IMR-90 (cell line): Measurements from ENCODE around the gene ICAM4. TPM values are rescaled to one million over a fixed set of nuclear protein-coding genes. Genes with fewer than 3 reads are reported as not detected.
A peak's percentile ranks its signal among the peaks of the same experiment; 100 is the strongest.

Source experiments
- ATAC-seq: fragments of 200-7000 bp; cut with Tn5 transposase; 2 replicates; pipeline ENCODE4 v1.9.1; 2020; ENCODE audit warnings: low read depth, mild to moderate bottlenecking, moderate library complexity
- BruUV-seq: library from RNA; stranded (reverse); fragments of 400-500 nt; replicated peaks from 2 replicates; lab custom pipeline; 2021; lab: Mats Ljungman, UMichigan
- CTCF ChIA-PET: fragments of 300-600 bp; formaldehyde crosslinking; extraction: SDS; loops from one replicate; lab custom pipeline; 2021; ENCODE audit warnings: antibody characterized with exemption; lab: Yijun Ruan, JAX
- POLR2A ChIA-PET: fragments of 300-600 bp; sonication (Branson Sonifier 250); formaldehyde crosslinking; loops from one replicate; lab custom pipeline; 2022; ENCODE audit warnings: antibody characterized with exemption; ENCODE audit not compliant: unreplicated experiment; lab: Charles Lee
- DNase-seq: peaks from one replicate; pipeline ENCODE4 v3.0.0; 2013
- H2AFZ ChIP-seq: replicated peaks from 2 replicates; pipeline ENCODE3; 2013; ENCODE audit warnings: low read length, mild to moderate bottlenecking; ENCODE audit not compliant: poor library complexity
- H2AK5ac ChIP-seq: 2 replicates; pipeline ENCODE4 v1.6.1; 2013; ENCODE audit warnings: low read depth, low read length, inconsistent platforms
- H2AK9ac ChIP-seq: replicated peaks from 2 replicates; pipeline ENCODE3; 2013; ENCODE audit warnings: mild to moderate bottlenecking, low read depth, low read length, moderate library complexity; ENCODE audit not compliant: poor library complexity
- H2BK120ac ChIP-seq: 2 replicates; pipeline ENCODE4 v1.6.1; 2013; ENCODE audit warnings: low read depth, low read length, inconsistent platforms
- H2BK15ac ChIP-seq: 3 replicates; pipeline ENCODE4 v1.6.1; 2013; ENCODE audit warnings: low read depth, low read length, inconsistent platforms
- H2BK20ac ChIP-seq: 2 replicates; pipeline ENCODE4 v1.6.1; 2013; ENCODE audit warnings: low read depth, mild to moderate bottlenecking, inconsistent platforms, low read length, moderate library complexity
- H2BK5ac ChIP-seq: 2 replicates; pipeline ENCODE4 v1.6.1; 2013; ENCODE audit warnings: mild to moderate bottlenecking, low read depth, low read length, inconsistent platforms; ENCODE audit not compliant: poor library complexity, severe bottlenecking
- H3K14ac ChIP-seq: replicated peaks from 2 replicates; pipeline ENCODE4 v1.6.1; 2013; ENCODE audit warnings: low read depth, low read length, inconsistent platforms
- H3K18ac ChIP-seq: 2 replicates; pipeline ENCODE4 v1.6.1; 2013; ENCODE audit warnings: low read depth, low read length, control low read depth
- H3K23ac ChIP-seq: 2 replicates; pipeline ENCODE4 v1.6.1; 2013; ENCODE audit warnings: low read depth, low read length, inconsistent platforms
- H3K27ac ChIP-seq: 2 replicates; pipeline ENCODE4 v1.5.1; 2013; ENCODE audit warnings: mild to moderate bottlenecking, control low read depth, low read length; ENCODE audit not compliant: insufficient read depth
- H3K27me3 ChIP-seq: 2 replicates; pipeline ENCODE4 v1.6.1; 2013; ENCODE audit warnings: low read length; ENCODE audit not compliant: control insufficient read depth, insufficient read depth
- H3K36me3 ChIP-seq: 2 replicates; pipeline ENCODE4 v1.6.1; 2013; ENCODE audit warnings: low read length, mixed read lengths; ENCODE audit not compliant: control insufficient read depth, insufficient read depth
- H3K4ac ChIP-seq: 2 replicates; pipeline ENCODE4 v1.6.1; 2013; ENCODE audit warnings: low read depth, low read length, inconsistent platforms
- H3K4me1 ChIP-seq: 2 replicates; pipeline ENCODE4 v1.6.1; 2013; ENCODE audit warnings: low read length, mixed read lengths; ENCODE audit not compliant: control insufficient read depth, insufficient read depth
- H3K4me2 ChIP-seq: 2 replicates; pipeline ENCODE4 v1.6.1; 2013; ENCODE audit warnings: low read depth, mild to moderate bottlenecking, control low read depth, low read length, moderate library complexity
- H3K4me3 ChIP-seq: 2 replicates; pipeline ENCODE4 v1.5.1; 2013; ENCODE audit warnings: low read depth, mild to moderate bottlenecking, control low read depth, low read length, moderate library complexity; ENCODE audit not compliant: insufficient read depth
- H3K56ac ChIP-seq: 2 replicates; pipeline ENCODE4 v1.6.1; 2013; ENCODE audit warnings: low read length, inconsistent platforms; ENCODE audit not compliant: insufficient read depth; ENCODE audit errors: extremely low read depth
- H3K79me1 ChIP-seq, 2 experiments: 2 replicates each; pipeline ENCODE4 v1.6.1; 2013; ENCODE audit warnings: low read length in 2 of 2, inconsistent platforms in 1 of 2, low read depth in 1 of 2
- H3K9ac ChIP-seq: 2 replicates; pipeline ENCODE4 v1.6.1; 2013; ENCODE audit warnings: low read depth, low read length, control low read depth
- H3K9me1 ChIP-seq: 2 replicates; pipeline ENCODE4 v1.6.1; 2013; ENCODE audit warnings: low read length, inconsistent platforms; ENCODE audit not compliant: insufficient read depth
- H3K9me3 ChIP-seq: 2 replicates; pipeline ENCODE4 v1.6.1; 2013; ENCODE audit warnings: low read length; ENCODE audit not compliant: control insufficient read depth, insufficient read depth
- H4K20me1 ChIP-seq: 2 replicates; pipeline ENCODE4 v1.6.1; 2013; ENCODE audit warnings: low read length, inconsistent platforms; ENCODE audit not compliant: insufficient read depth
- H4K5ac ChIP-seq: 2 replicates; pipeline ENCODE4 v1.6.1; 2013; ENCODE audit warnings: mild to moderate bottlenecking, low read depth, low read length, control low read depth
- H4K8ac ChIP-seq, 2 experiments: 2 replicates each; pipeline ENCODE4 v1.6.1; 2013; ENCODE audit warnings: low read depth in 2 of 2, low read length in 2 of 2, control low read depth in 1 of 2, inconsistent platforms in 1 of 2
- H4K91ac ChIP-seq: 2 replicates; pipeline ENCODE4 v1.6.1; 2013; ENCODE audit warnings: low read depth, low read length, inconsistent platforms; ENCODE audit not compliant: insufficient read depth
- BHLHE40 ChIP-seq: fragments of 150-350 bp; IDR thresholded peaks from 2 replicates; pipeline ENCODE4 v1.6.1; 2016; ENCODE audit warnings: mild to moderate bottlenecking, low read depth, low read length
- CEBPB ChIP-seq: IDR thresholded peaks from 2 replicates; pipeline ENCODE4 v1.6.1; 2012; ENCODE audit warnings: low read depth, low read length, improper control_type of control experiment
- CTCF ChIP-seq: conservative IDR thresholded peaks from 2 replicates; pipeline ENCODE4 v1.5.1; 2012; ENCODE audit warnings: mild to moderate bottlenecking, low read depth, low read length, improper control_type of control experiment
- FOS ChIP-seq: fragments of 150-350 bp; IDR thresholded peaks from 2 replicates; pipeline ENCODE4 v1.6.1; 2016; ENCODE audit warnings: low read depth, low read length
- MXI1 ChIP-seq: IDR thresholded peaks from 2 replicates; pipeline ENCODE4 v1.6.1; 2012; ENCODE audit warnings: low read depth, mild to moderate bottlenecking, low read length, moderate library complexity, borderline replicate concordance
- POLR2A ChIP-seq: IDR thresholded peaks from 2 replicates; pipeline ENCODE4 v1.6.1; 2012; ENCODE audit warnings: mild to moderate bottlenecking, low read depth, low read length
- RAD21 ChIP-seq: IDR thresholded peaks from 2 replicates; pipeline ENCODE4 v1.6.1; 2012; ENCODE audit warnings: low read length, improper control_type of control experiment
- RCOR1 ChIP-seq: IDR thresholded peaks from 2 replicates; pipeline ENCODE4 v1.6.1; 2012; ENCODE audit warnings: mild to moderate bottlenecking, low read length, improper control_type of control experiment; ENCODE audit not compliant: insufficient replicate concordance
- RFX5 ChIP-seq: IDR thresholded peaks from 2 replicates; pipeline ENCODE4 v1.8.0; 2012; ENCODE audit warnings: low read depth, mild to moderate bottlenecking, low read length, moderate library complexity
- SMC3 ChIP-seq: fragments of 150-350 bp; IDR thresholded peaks from 2 replicates; pipeline ENCODE4 v1.6.1; 2016; ENCODE audit warnings: low read depth, mild to moderate bottlenecking, antibody characterized with exemption, low read length, moderate library complexity
- WGBS, 2 experiments: methylation state at CpG; one replicate each; pipeline versions ENCODE4 v1.1.5 to v1.1.7; 2013; ENCODE audit warnings: missing lambda C conversion rate in 2 of 2; ENCODE audit not compliant: insufficient read length in 1 of 2; ENCODE audit errors: extremely low coverage in 2 of 2; 5-methylcytosine and 5-hydroxymethylcytosine counted together
- dilution Hi-C: fragments of 300-500 bp; cut with HindIII; formaldehyde crosslinking; loops from one replicate; pipeline ENCODE4 v1.14.3; 2018; ENCODE audit warnings: low sequenced_read_pairs; ENCODE audit not compliant: unreplicated experiment
- in situ Hi-C: fragments of 300-500 bp; cut with MboI; formaldehyde crosslinking; loops from 3 replicates; pipeline ENCODE4 v1.14.3; 2019; ENCODE audit warnings: low sequenced_read_pairs, inconsistent platforms, mixed read lengths
- intact Hi-C: fragments of 100-400 bp; cut with micrococcal nuclease; formaldehyde crosslinking; loops from 2 replicates; pipeline ENCODE4 v1.10.0; 2022
- polyA plus RNA-seq, 3 experiments: library from polyadenylated mRNA; depleted of rRNA; stranded (reverse); fragments of >200 nt; gene quantifications; 2 replicates each; pipeline ENCODE4 v1.2.3, GENCODE V29; 2012; ENCODE audit warnings: low replicate concordance in 1 of 3
- total RNA-seq: library from RNA; depleted of rRNA; stranded (reverse); fragments of >200 nt; gene quantifications from 2 replicates; pipeline ENCODE4 v1.2.3, GENCODE V29; 2012

Gene ICAM4
- total and polyA plus RNA-seq, 2 of the 4 experiments (the other 2 are of a cell fraction) = 2.3 to 4.0 TPM

- ATAC-seq = peak; percentile 0; the same call in 1 of the 2 replicates
Measured at GRCh38 chr19:10333758-10334587, 47.2 kb downstream of the ICAM4 start.

More at GRCh38 chr19:10333758-10334587, 47.2 kb downstream of the ICAM4 start:
- Histone ChIP-seq H3K9me1 (no peaks in the 10 kb centered on the region; the same call in 1 of the 2 replicates), H2AFZ (peak overlapping the region; percentile 98), H3K4ac (peak overlapping the region; percentile 73), H2BK20ac (no peak overlapping the region), H3K18ac (no peak overlapping the region), H3K27ac (peak overlapping the region; percentile 70), H4K5ac (peak overlapping the region; percentile 66), H3K4me1 (peaks cover 5% of the 10 kb centered on the region; the same call in 1 of the 2 replicates), H2BK120ac (no peak overlapping the region), H2AK5ac (peak overlapping the region; percentile 84), H4K91ac (peak overlapping the region; percentile 77), H3K9me3 (no peaks in the 10 kb centered on the region), H3K23ac (peak overlapping the region; percentile 77), H3K36me3 (peaks cover 14% of the 10 kb centered on the region), H3K4me2 (peak overlapping the region; percentile 93), H2BK5ac (peak overlapping the region; percentile 55), H3K27me3 (no peaks in the 10 kb centered on the region), H3K79me1 (peaks cover 11 to 37% of the 10 kb centered on the region in 2 experiments), H3K9ac (peak overlapping the region; percentile 69), H3K56ac (0 out of 2 replicates have a peak overlapping the region, but pooled peaks have one; percentile 19), H4K20me1 (peaks cover 26% of the 10 kb centered on the region), H3K4me3 (peak overlapping the region; percentile 61), H2AK9ac (peak overlapping the region; percentile 98), H4K8ac (peak overlapping the region; percentile 86 to 87), H3K14ac (peak overlapping the region; percentile 75), H2BK15ac (no peak overlapping the region)
- WGBS, 2 experiments = 1% methylated on average over 27 of the region's 44 CpGs; no CpG with 5 or more reads in 1 of the 2 experiments
- intact Hi-C loops (loop anchor here (1.0 to 2.0 kb wide), 2 partner anchors 19 to 65 kb away; no protein-coding TSS in a partner anchor), in situ Hi-C loops (no loop called here), dilution Hi-C loops (no loop called here)
- no peak for DNase-seq
- POLR2A ChIA-PET = interaction anchor here (0.6 kb wide), 3 partner anchors 28 to 232 kb away, joined by 3 to 5 read pairs (median 3); no protein-coding TSS in a partner anchor
- no TSS peak for BruUV-seq
- TF ChIP-seq RCOR1 = no peak
- no peak for TF ChIP-seq SMC3
- no peak for TF ChIP-seq MXI1
- no peak for TF ChIP-seq FOS
- TF ChIP-seq CTCF = no peak
- no peak for TF ChIP-seq RAD21
- TF ChIP-seq RFX5 = no peak
- no peak for TF ChIP-seq POLR2A
- no peak for TF ChIP-seq CEBPB
- no peak for TF ChIP-seq BHLHE40
- CTCF ChIA-PET = interaction anchor here (0.6 kb wide), 1 partner anchor 26 kb away, joined by 5 read pairs; no protein-coding TSS in a partner anchor
